Stimulated activated naive CD8-positive, alpha-beta T cell treated with anti-CD3 and anti-CD28 coated beads, Interleukin-15, Interleukin-2, amounts not matched to agents 100 ng/mL and 50 ng/mL, for 24 hours (primary cell): ENCODE data around the gene PPM1E.

Experiments used
- H3K27ac Mint-ChIP-seq: one replicate; pipeline ENCODE4 v1.8.0; 2021; ENCODE audit warnings: mild to moderate bottlenecking, mixed read lengths
- H3K27me3 Mint-ChIP-seq: one replicate; pipeline ENCODE4 v1.8.0; 2021; ENCODE audit warnings: mixed read lengths
- H3K36me3 Mint-ChIP-seq: one replicate; pipeline ENCODE4 v1.8.0; 2021; ENCODE audit warnings: low read depth, mixed read lengths
- H3K4me1 Mint-ChIP-seq: one replicate; pipeline ENCODE4 v1.8.0; 2021; ENCODE audit warnings: low read depth, mixed read lengths
- H3K4me3 Mint-ChIP-seq: one replicate; pipeline ENCODE4 v1.8.0; 2021; ENCODE audit warnings: mild to moderate bottlenecking, mixed read lengths
- H3K9me3 Mint-ChIP-seq: one replicate; pipeline ENCODE4 v1.8.0; 2021; ENCODE audit warnings: mixed read lengths

Gene PPM1E

GRCh38 chr17:58969156-58969555 is 213.5 kb downstream of the PPM1E start:
- Mint-ChIP-seq H3K4me3 (no peak overlapping the region), H3K9me3 (no peaks in the 10 kb centered on the region), H3K4me1 (peaks cover 3% of the 10 kb centered on the region), H3K27me3 (no peaks in the 10 kb centered on the region), H3K27ac (no peak overlapping the region), H3K36me3 (no peaks in the 10 kb centered on the region)

DNA sequence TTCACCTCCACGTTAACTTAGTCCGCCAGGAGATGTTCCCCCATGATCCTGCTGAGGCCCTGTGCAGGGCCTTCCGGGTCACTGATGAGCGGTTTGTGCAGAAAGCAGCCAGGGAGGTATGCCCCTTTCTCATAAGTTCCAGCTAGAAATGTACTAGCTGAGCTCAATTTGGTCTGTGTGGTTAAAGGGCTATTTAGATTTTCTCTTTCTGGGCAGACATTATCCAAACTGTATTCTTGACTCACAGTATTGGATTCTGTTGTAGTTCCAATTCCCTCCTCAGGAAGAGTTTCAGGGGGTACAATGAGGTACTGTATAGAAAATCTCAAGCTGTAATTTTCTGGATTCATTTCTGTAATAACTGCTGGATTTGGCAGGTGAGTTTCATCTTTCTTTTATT is 214.0 kb downstream of the PPM1E start:
- Mint-ChIP-seq H3K36me3 (no peaks in the 10 kb centered on the region), H3K4me3 (no peak overlapping the region), H3K9me3 (no peaks in the 10 kb centered on the region), H3K27ac (no peak overlapping the region), H3K4me1 (peaks cover 3% of the 10 kb centered on the region), H3K27me3 (no peaks in the 10 kb centered on the region)

GRCh38 chr17:58970609-58971450 is 215.2 kb downstream of the PPM1E start:
- Mint-ChIP-seq H3K36me3 (no peaks in the 10 kb centered on the region), H3K27me3 (no peaks in the 10 kb centered on the region), H3K9me3 (no peaks in the 10 kb centered on the region), H3K27ac (no peak overlapping the region), H3K4me1 (peaks cover 3% of the 10 kb centered on the region), H3K4me3 (no peak overlapping the region)

GRCh38 chr17:58974354-58974753 is 218.7 kb downstream of the PPM1E start:
- Mint-ChIP-seq H3K27me3 (no peaks in the 10 kb centered on the region), H3K36me3 (no peaks in the 10 kb centered on the region), H3K9me3 (no peaks in the 10 kb centered on the region), H3K27ac (no peak overlapping the region), H3K4me3 (no peak overlapping the region), H3K4me1 (no peaks in the 10 kb centered on the region)

DNA sequence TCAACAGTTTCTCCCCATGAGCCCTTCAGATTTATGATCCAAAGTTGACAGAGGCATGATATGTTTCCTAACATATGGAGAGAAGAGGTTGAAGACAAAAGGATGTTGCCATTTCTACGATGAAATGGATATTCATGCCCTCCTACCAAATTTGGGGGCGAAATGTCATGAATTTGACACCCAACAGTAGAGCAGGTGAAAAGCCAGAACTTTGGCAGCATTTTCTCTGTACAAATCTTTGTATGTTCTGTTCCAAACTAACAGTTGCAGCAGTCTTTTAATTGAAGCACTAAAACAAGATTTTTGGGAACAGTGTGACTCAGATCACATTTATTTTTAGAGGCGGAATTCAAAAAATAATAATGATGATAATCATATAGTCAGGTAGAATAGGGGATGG is 220.9 kb downstream of the PPM1E start:
- Mint-ChIP-seq H3K36me3 (no peaks in the 10 kb centered on the region), H3K4me1 (no peaks in the 10 kb centered on the region), H3K9me3 (no peaks in the 10 kb centered on the region), H3K27ac (no peak overlapping the region), H3K27me3 (no peaks in the 10 kb centered on the region), H3K4me3 (no peak overlapping the region)

GRCh38 chr17:58980706-58981481 is 225.2 kb downstream of the PPM1E start:
- H3K9me3 Mint-ChIP-seq = no peaks in the 10 kb centered on the region

DNA sequence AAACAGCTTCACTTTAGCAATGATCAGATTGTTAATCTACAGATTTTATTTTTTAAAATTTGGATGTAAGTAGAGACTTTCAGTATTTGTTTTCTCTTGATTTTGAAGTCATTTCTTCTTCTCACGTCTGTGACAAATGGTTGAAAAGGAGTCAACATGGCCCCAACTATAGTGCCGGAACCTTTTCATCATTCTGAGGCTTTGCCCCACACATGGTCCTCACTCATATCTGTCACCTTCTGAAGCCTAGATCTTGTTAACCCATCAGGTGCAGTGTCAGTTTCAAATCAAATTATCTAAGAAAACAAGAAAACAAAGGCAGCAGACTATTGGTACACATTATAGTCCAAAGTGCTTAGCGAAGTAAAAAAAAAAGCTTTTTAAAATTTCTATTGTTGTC is 227.0 kb downstream of the PPM1E start:
- Mint-ChIP-seq H3K4me1 (no peaks in the 10 kb centered on the region), H3K4me3 (no peak overlapping the region), H3K27me3 (no peaks in the 10 kb centered on the region), H3K27ac (no peak overlapping the region), H3K9me3 (no peaks in the 10 kb centered on the region), H3K36me3 (peaks cover 13% of the 10 kb centered on the region)

More at GRCh38 chr17:58980706-58981481, 225.2 kb downstream of the PPM1E start:
- H3K4me1 Mint-ChIP-seq = no peaks in the 10 kb centered on the region
- H3K27me3 Mint-ChIP-seq = no peaks in the 10 kb centered on the region
- H3K4me3 Mint-ChIP-seq = no peak overlapping the region
- H3K36me3 Mint-ChIP-seq = peaks cover 6% of the 10 kb centered on the region
- no peak overlapping the region for H3K27ac Mint-ChIP-seq

GRCh38 chr17:58985367-58985766 is 229.7 kb downstream of the PPM1E start:
- Mint-ChIP-seq H3K9me3 (no peaks in the 10 kb centered on the region), H3K4me1 (no peaks in the 10 kb centered on the region), H3K4me3 (no peak overlapping the region), H3K36me3 (peaks cover 21% of the 10 kb centered on the region), H3K27me3 (no peaks in the 10 kb centered on the region), H3K27ac (no peak overlapping the region)

DNA sequence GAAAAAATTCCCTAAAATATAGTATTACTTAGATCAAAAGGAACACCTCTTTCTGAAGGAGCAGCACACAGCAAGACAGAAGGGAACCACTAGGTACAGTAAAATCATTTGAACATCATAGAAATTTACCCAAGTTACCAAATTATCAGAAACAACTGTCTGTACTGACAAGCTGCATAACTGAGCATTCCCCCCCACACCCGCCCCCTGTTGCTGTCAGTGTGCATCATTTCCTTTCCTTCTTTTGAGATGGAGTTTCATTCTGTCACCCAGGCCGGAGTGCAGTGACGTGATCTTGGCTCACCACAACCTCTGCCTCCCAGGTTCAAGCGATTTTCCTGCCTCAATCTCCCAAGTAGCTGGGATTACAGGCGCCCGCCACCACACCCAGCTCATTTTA is 230.3 kb downstream of the PPM1E start:
- H3K4me1 Mint-ChIP-seq = no peaks in the 10 kb centered on the region
- H3K9me3 Mint-ChIP-seq = no peaks in the 10 kb centered on the region
- H3K4me3 Mint-ChIP-seq = no peak overlapping the region
- H3K27me3 Mint-ChIP-seq = no peaks in the 10 kb centered on the region
- peaks cover 21% of the 10 kb centered on the region for H3K36me3 Mint-ChIP-seq
- no peak overlapping the region for H3K27ac Mint-ChIP-seq

- Mint-ChIP-seq H3K9me3 (no peaks in the 10 kb centered on the region), H3K36me3 (peaks cover 29% of the 10 kb centered on the region), H3K4me3 (no peak overlapping the region), H3K27ac (no peak overlapping the region), H3K4me1 (peaks cover 19% of the 10 kb centered on the region), H3K27me3 (no peaks in the 10 kb centered on the region)
Measured at GRCh38 chr17:58989629-58990028, 234.0 kb downstream of the PPM1E start.

GRCh38 chr17:58991718-58992331 is 236.2 kb downstream of the PPM1E start:
- H3K9me3 Mint-ChIP-seq = no peaks in the 10 kb centered on the region
- H3K27ac Mint-ChIP-seq = peak overlapping the region; percentile 21
- H3K4me3 Mint-ChIP-seq = no peak overlapping the region
- peaks cover 19% of the 10 kb centered on the region for H3K4me1 Mint-ChIP-seq
- H3K36me3 Mint-ChIP-seq = peaks cover 30% of the 10 kb centered on the region
- no peaks in the 10 kb centered on the region for H3K27me3 Mint-ChIP-seq

- Mint-ChIP-seq H3K27ac (peak overlapping the region; percentile 18), H3K4me1 (peaks cover 19% of the 10 kb centered on the region), H3K4me3 (no peak overlapping the region), H3K36me3 (peaks cover 33% of the 10 kb centered on the region), H3K27me3 (no peaks in the 10 kb centered on the region), H3K9me3 (no peaks in the 10 kb centered on the region)
Measured at GRCh38 chr17:58993311-58993710, 237.7 kb downstream of the PPM1E start.

DNA sequence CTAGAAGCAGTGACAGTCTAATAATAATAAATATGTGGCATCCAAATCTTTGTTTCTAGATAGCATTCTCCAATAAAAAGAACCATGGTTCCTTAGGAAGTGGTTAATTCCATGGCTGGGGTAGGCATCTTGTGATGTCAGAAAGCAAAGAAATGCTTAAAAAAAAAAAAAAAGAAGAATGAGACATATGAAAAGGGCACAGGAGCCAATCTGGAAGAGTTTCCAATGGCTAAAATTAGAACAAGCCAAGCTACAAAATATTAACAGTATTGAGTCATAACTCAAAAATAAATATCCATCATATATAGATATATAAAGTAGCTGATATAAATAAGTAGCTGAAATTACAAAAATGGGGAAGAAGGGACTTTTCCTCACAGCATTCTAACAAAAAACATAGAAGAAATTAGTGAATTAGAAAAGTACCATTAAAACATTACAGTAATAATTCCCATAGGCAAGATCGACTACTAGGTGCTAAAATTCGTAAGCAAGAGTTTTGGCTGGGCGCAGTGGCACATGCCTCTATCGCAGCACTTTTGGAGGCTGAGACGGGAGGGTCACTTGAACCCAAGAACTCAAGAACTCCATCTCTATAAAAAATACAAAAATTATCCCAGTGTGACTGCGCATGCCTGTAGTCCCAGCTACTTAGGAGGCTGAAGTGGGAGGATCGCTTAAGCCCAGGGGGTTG is 239.7 kb downstream of the PPM1E start:
- no peaks in the 10 kb centered on the region for H3K9me3 Mint-ChIP-seq
- H3K4me1 Mint-ChIP-seq = peaks cover 25% of the 10 kb centered on the region
- H3K27me3 Mint-ChIP-seq = no peaks in the 10 kb centered on the region
- H3K36me3 Mint-ChIP-seq = peaks cover 41% of the 10 kb centered on the region
- H3K27ac Mint-ChIP-seq = no peak overlapping the region
- H3K4me3 Mint-ChIP-seq = no peak overlapping the region

- Mint-ChIP-seq H3K27ac (no peak overlapping the region), H3K9me3 (no peaks in the 10 kb centered on the region)
Measured at GRCh38 chr17:58996968-58997367, 241.3 kb downstream of the PPM1E start.

More at GRCh38 chr17:58996968-58997367, 241.3 kb downstream of the PPM1E start:
- Mint-ChIP-seq H3K4me3 (no peak overlapping the region), H3K36me3 (peaks cover 46% of the 10 kb centered on the region), H3K4me1 (peaks cover 35% of the 10 kb centered on the region), H3K27me3 (no peaks in the 10 kb centered on the region)
